ENCODE results near the gene ASXL3.

The ASXL3 gene

GRCh38 chr18:33716061-33716683 is 138.2 kb downstream of the ASXL3 start:
- in situ Hi-C loops (cut with HindIII; ENCODE audit: low pct_unique_long_range_greater_than_20kb, low sequenced_read_pairs) = no loop called here
- no peak for TF ChIP-seq JUND (IDR thresholded peaks at IDR 0.05; ENCODE audit: low read depth)

DNA sequence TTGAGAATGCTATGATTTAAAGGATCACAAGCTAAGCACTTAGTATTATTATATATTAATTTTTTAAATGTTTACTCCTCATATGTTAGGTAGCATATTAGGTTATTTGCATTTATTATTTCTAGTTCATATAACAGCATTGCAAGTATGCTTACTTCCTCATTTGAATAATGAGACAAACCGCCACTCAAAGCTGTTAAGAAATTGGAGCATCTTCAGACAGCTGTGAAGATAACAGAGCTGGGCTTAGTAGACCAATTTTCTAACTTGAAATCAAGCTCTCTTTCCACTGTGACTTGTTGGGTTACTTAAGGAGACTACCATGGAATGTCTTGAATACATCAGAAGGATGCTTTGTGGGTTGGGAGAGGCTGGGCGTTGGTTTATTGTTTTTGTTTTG is 139.3 kb downstream of the ASXL3 start:
- in situ Hi-C loops (cut with HindIII; ENCODE audit: low pct_unique_long_range_greater_than_20kb, low sequenced_read_pairs) = no loop called here
- DNase-seq (ENCODE audit: low read depth in 1 of 2, low spot score in 1 of 2) = no peak
- TF ChIP-seq JUND (IDR thresholded peaks at IDR 0.05; ENCODE audit: low read depth) = no peak

More at GRCh38 chr18:33716061-33716683, 138.2 kb downstream of the ASXL3 start:
- DNase-seq (ENCODE audit: low read depth in 1 of 2, low spot score in 1 of 2) = no peak

DNA sequence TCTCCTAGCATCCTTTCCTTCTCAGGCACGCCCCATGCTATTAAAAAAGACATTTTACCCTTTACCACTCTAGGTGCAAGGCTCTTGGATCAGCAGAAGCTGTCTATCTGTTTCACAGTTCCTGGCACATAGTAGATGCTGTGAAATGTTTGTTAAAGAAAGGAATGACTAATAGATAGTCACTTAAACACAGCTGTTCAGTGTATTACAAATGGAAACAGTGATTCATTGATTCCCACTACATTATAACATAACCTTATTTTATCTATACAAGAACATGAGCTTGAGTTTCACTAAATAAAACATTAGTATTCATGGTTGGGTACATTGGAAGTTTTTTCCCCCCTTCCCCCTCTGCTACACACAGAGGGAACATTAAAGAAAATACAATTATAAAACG is 142.1 kb downstream of the ASXL3 start:
- TF ChIP-seq JUND (IDR thresholded peaks at IDR 0.05; ENCODE audit: low read depth) = no peak
- in situ Hi-C loops (cut with HindIII; ENCODE audit: low pct_unique_long_range_greater_than_20kb, low sequenced_read_pairs) = no loop called here
- no peak for DNase-seq (ENCODE audit: low read depth in 1 of 2, low spot score in 1 of 2)

DNA sequence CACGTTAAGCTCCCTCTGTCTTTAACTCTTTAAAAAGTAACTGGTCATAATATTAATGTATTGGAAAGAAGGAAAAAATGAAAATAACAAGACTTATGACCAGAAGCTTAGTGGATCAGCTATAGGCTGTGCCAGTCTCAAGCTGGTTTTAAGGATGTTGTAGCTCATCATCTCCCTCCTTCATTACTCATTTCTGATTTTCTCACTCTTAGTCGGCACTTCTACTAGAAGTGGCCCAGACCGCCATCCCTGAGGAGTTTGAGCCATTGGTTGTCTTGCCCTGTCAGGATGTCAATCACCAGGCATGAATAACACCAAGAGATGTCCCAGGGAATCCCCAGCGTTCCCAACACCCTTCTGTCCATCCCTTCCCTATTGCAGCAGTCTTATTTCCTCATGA is 151.5 kb downstream of the ASXL3 start:
- in situ Hi-C loops (cut with HindIII; ENCODE audit: low pct_unique_long_range_greater_than_20kb, low sequenced_read_pairs) = no loop called here
- no peak for DNase-seq (ENCODE audit: low read depth in 1 of 2, low spot score in 1 of 2)

DNA sequence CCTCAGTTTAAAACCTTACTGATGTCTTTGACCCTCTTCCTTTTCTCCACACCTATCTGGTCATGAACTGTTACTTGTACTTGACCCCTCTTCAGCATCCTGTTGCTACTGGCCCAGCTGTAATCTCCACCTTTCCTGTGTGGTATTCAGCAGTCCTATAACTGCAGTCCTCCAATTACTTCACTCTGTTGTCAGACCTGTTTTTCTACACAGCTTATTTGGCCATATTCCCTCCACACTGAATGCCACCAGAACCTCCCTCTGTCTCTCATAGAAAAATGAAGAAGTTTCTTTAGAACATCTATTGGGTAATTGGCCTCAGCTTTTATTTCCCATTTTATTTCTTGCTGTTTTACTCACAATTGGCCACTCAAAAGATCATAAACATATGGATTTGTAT is 155.4 kb downstream of the ASXL3 start:
- DNase-seq (ENCODE audit: low read depth in 1 of 2, low spot score in 1 of 2) = peak; percentile 2 to 72
- in situ Hi-C loops (cut with HindIII; ENCODE audit: low pct_unique_long_range_greater_than_20kb, low sequenced_read_pairs) = no loop called here
- no peak for TF ChIP-seq JUND (IDR thresholded peaks at IDR 0.05; ENCODE audit: low read depth)

More for the DNA sequence above, 151.5 kb downstream of the ASXL3 start:
- TF ChIP-seq JUND (IDR thresholded peaks at IDR 0.05; ENCODE audit: low read depth) = no peak

DNA sequence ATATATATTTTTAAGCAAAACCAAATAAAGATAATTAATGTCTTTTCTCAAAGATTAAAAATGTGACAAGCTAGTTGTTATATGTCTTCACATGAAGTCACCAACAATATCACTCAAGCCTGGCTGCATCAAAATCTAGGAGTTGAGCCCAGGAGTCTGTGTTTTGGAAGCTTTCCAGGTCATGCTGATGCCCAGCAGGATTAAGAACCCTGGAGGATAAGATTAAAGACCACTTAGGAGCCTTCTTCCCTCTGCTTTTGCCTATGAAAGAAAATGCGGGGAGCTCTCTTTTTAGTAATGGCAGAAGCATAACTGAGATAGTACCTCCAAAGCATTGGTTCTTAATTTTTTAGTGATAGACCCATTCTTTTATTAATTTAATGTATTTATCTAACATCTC is 157.4 kb downstream of the ASXL3 start:
- DNase-seq (ENCODE audit: low read depth in 1 of 2, low spot score in 1 of 2) = no peak
- no peak for TF ChIP-seq JUND (IDR thresholded peaks at IDR 0.05; ENCODE audit: low read depth)
- in situ Hi-C loops (cut with HindIII; ENCODE audit: low pct_unique_long_range_greater_than_20kb, low sequenced_read_pairs) = no loop called here

DNA sequence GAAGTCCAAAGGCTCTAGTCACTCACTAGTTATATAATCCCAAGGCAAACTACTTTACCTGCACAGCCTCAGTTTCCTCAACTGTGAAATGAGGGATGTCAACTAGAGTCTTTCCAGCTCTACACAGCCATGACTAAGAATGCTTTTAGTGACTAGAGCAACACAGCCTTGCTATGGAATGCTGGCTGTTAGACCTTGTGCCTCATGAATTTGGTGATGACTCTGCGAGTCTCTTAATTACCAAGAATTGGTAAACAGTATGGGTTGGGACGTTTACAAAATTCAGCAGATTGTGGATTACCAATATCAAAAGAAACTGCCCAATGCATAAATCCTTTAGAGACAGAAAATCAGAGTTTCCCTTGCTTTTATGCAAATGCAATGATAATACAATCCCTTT is 163.7 kb downstream of the ASXL3 start:
- DNase-seq (ENCODE audit: low read depth in 1 of 2, low spot score in 1 of 2) = no peak
- no peak for TF ChIP-seq JUND (IDR thresholded peaks at IDR 0.05; ENCODE audit: low read depth)
- in situ Hi-C loops (cut with HindIII; ENCODE audit: low pct_unique_long_range_greater_than_20kb, low sequenced_read_pairs) = no loop called here

DNA sequence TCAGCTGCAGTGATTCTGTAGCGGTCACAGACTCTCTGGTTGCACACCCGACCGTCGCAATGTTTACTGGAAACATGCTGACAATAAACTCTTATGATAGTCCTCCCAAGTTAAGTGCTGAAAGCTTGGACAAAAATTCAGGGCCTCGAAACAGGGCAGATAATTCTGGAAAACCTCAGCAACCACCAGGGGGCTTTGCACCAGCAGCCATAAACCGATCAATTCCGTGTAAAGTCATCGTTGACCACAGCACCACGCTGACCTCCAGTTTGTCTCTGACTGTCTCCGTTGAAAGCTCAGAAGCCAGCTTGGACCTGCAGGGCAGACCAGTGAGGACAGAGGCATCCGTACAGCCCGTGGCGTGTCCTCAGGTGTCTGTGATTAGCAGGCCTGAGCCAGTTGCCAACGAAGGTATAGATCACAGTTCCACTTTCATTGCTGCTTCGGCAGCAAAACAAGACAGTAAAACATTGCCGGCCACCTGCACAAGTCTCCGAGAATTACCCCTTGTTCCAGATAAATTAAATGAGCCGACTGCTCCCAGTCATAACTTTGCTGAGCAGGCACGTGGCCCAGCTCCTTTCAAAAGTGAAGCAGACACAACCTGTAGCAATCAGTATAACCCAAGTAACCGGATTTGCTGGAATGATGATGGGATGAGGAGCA is 166.1 kb downstream of the ASXL3 start:
- DNase-seq (ENCODE audit: low read depth in 1 of 2, low spot score in 1 of 2) = no peak
- TF ChIP-seq JUND (IDR thresholded peaks at IDR 0.05; ENCODE audit: low read depth) = no peak
- in situ Hi-C loops (cut with HindIII; ENCODE audit: low pct_unique_long_range_greater_than_20kb, low sequenced_read_pairs) = no loop called here

DNA sequence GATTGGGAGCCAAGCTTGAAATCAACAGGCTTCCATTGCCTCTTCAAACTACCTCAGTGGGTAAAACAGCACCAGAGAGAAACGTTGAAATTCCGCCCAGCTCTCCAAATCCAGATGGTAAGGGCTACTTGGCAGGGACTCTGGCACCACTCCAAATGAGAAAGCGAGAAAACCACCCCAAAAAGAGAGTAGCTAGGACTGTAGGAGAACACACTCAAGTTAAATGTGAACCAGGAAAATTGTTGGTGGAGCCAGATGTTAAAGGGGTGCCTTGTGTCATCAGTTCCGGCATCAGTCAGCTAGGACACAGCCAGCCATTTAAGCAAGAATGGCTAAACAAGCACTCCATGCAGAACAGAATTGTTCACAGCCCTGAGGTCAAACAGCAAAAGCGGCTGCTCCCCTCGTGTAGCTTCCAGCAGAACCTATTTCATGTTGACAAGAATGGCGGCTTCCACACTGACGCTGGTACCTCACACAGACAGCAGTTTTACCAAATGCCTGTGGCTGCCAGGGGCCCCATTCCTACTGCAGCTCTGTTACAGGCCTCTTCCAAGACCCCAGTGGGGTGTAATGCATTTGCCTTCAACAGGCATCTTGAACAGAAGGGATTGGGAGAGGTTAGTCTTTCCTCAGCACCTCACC is 167.3 kb downstream of the ASXL3 start:
- in situ Hi-C loops (cut with HindIII; ENCODE audit: low pct_unique_long_range_greater_than_20kb, low sequenced_read_pairs) = no loop called here
- DNase-seq (ENCODE audit: low read depth in 1 of 2, low spot score in 1 of 2) = no peak
- TF ChIP-seq JUND (IDR thresholded peaks at IDR 0.05; ENCODE audit: low read depth) = no peak

GRCh38 chr18:33745871-33746545 is 168.0 kb downstream of the ASXL3 start:
- in situ Hi-C loops (cut with HindIII; ENCODE audit: low pct_unique_long_range_greater_than_20kb, low sequenced_read_pairs) = no loop called here
- no peak for DNase-seq (ENCODE audit: low read depth in 1 of 2, low spot score in 1 of 2)
- TF ChIP-seq JUND (IDR thresholded peaks at IDR 0.05; ENCODE audit: low read depth) = no peak

- no peak for DNase-seq (ENCODE audit: low read depth in 1 of 2, low spot score in 1 of 2)
- no peak for TF ChIP-seq JUND (IDR thresholded peaks at IDR 0.05; ENCODE audit: low read depth)
- in situ Hi-C loops (cut with HindIII; ENCODE audit: low pct_unique_long_range_greater_than_20kb, low sequenced_read_pairs) = no loop called here
Observed at GRCh38 chr18:33749834-33750233, 171.8 kb downstream of the ASXL3 start.

DNA sequence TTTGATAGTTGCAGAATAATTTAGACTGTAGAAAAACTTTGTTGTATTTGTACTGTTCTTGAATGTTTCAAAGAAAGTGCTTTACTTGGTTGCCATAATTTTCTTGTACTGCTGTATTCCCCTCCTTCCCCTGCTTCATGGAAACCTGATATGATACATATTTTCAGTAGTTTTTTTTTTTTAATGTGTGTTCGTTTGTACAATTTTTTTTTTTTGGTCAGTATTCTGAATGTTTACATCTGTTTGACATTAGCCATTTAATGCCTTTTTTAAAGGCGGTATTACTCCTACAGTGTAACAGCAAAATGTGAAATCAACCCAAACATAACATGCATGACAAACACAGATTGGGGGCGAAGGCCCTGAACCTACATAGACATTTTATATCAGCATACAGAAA is 172.3 kb downstream of the ASXL3 start:
- no peak for DNase-seq (ENCODE audit: low read depth in 1 of 2, low spot score in 1 of 2)

More for the DNA sequence above, 172.3 kb downstream of the ASXL3 start:
- no peak for TF ChIP-seq JUND (IDR thresholded peaks at IDR 0.05; ENCODE audit: low read depth)
- in situ Hi-C loops (cut with HindIII; ENCODE audit: low pct_unique_long_range_greater_than_20kb, low sequenced_read_pairs) = no loop called here

Measured in T47D (cell line).